Fibroblast of skin of scalp (primary cell): ENCODE data around the gene ACTN2.

ENCODE experiments used
- DNase-seq: peaks from one replicate; pipeline ENCODE4 v3.0.0-alpha.2; 2013

The ACTN2 gene

GRCh38 chr1:236692128-236692527 is 5.8 kb downstream of the ACTN2 start:
- no peak for DNase-seq

- no peak for DNase-seq
Observed at GRCh38 chr1:236692742-236693141, 6.4 kb downstream of the ACTN2 start.

GRCh38 chr1:236699366-236699765 is 13.1 kb downstream of the ACTN2 start:
- no peak for DNase-seq

DNA sequence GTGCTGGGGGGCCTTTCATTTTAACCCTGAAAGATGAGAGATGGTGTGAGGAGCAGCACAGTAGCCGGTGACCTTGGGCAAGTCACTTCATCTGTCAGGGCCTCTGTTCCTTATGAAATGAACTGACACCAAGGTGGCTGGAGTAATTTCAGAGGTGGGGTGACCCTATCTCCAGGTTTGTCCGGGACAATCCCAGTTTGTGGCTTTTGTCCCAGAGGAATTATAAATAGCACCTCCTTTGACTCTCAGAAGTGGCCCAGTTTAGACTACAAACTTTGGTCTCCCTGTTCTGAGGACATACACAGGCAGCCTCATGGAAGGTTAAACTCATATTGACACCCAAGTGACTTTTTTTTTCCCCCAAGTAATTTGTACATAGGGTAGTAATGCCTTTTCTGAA is 14.6 kb downstream of the ACTN2 start:
- no peak for DNase-seq

DNA sequence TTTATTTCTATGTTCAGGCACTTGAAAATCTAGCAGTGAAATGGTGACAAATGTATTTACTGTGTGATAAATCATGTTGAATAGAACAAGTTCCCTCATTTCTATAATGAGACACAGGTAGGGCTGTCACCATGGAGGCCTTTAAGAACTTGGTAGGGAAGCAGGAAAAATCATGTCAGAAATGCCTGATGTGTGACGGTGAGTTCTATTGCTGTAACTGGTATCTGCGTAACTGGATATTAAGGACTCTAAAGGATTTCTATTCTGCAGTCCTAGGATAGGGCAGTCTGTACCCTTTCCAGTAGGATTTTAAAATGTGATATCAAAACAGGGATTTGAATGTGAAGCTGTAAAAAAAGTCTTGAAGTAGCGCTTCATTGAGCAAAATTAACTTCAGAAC is 15.5 kb downstream of the ACTN2 start:
- DNase-seq, result no peak

GRCh38 chr1:236702791-236703394 is 16.6 kb downstream of the ACTN2 start:
- DNase-seq, result no peak

DNA sequence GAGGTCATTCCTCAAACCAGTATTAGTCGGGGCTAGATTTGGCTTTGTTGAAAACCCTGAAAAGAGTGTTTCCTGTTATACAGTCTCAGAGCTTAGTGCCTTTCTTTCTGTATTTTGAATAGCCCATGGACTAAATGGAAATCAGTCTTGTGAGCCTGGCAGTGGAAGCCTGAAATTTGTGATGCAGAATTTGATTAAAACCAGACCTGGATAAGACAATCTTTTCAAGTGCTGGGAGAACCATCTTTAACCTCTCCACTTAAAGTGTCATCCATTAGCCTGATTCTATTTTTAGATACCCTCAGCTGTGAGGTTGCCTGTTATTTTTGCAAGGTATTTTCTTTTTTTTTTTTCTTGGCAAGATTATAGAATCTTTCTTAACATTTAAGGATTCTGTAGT is 19.5 kb downstream of the ACTN2 start:
- no peak for DNase-seq

DNA sequence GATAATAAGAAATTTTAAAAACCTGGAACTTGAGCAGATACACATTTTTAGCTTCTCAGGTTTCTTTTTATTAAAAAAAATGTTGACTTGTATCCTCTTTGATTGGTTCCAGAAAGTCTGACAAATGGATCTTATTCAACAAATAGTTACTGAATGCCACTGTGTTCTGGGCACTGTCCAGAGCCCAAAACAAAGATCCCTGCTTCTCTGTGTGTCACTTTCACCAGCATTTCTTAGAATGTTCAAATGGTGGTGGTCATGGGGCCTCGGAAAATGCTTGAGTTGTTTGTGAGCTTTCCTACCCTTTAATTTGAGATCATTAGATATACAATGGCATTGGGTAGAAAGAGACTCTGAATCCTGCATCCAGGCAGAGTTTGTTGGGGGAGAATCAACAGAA is 19.9 kb downstream of the ACTN2 start:
- no peak for DNase-seq

GRCh38 chr1:236710328-236710892 is 24.1 kb downstream of the ACTN2 start:
- no peak for DNase-seq

DNA sequence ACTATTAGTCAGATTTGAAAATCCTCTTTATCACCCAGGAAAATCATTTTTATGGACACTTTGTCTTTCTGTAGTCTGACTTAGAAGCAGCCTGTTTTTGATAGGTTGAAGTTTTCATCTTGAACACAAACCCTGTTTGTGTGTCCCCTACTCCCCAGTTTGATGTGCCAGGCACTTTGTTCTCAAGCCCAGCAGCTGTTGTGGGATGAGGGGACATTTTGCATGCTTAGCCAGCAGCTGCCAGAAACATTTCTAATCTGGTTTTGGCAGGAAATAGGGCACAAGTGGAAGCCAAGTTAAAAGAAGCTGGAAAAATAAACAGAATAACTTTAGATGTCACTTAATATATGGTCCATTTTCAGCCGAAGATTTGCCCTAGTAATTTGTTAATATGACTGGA is 29.9 kb downstream of the ACTN2 start:
- no peak for DNase-seq

DNA sequence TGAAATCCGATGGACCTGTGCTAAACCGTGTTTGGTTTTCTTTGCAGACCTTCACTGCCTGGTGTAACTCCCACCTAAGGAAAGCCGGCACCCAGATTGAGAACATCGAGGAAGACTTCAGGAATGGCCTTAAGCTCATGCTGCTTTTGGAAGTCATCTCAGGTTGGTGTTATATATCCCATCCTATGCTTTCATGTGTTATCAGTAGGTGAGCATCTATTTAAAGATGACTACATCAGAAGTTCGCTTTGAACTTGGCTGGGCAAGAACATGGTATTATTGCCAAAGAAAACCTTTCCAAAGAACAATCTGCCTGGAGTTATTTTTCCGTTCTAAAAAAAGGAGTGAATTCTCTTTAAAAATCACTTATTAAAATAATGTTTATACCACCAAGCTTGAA is 31.5 kb downstream of the ACTN2 start:
- no peak for DNase-seq

DNA sequence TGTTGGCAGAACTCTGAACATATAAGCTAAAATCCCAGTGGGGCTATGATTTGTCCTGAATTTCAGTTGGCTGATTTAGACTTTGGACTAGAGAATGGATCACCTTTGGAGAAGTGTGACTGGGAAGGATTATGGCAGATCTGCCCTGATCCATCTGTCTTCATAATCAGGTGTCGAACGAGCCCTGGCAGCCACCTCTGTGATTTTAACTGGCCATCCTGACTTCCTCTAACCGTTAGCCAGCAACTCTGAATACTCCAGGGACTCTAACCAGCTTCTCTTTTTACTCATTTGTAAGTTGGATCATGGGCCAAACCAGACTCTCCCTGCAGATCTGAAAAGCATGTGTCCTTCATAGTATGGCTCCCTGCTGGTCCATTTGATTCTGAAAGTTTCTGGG is 32.0 kb downstream of the ACTN2 start:
- DNase-seq, result no peak

DNA sequence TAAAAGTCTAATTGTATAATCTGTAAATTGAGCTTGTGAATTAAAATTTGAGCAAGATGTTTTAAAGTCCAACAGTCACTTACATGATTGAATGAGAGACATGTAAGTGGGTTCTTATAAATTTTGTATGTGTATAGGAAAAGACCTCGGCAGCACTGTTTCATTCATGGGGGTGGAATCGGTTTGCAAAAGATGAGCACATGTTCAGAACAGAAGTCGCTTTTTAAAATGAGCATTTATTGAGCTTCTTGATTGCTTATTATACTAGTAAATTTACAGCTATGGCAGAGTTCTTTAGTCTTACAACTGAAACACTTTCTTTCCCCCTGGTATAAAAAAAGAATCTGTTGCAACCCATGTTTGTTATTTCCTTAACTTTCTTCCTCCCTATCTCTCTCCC is 33.9 kb downstream of the ACTN2 start:
- no peak for DNase-seq

- DNase-seq, result no peak
Observed at GRCh38 chr1:236720611-236721010, 34.3 kb downstream of the ACTN2 start.

GRCh38 chr1:236724049-236724448 is 37.8 kb downstream of the ACTN2 start:
- no peak for DNase-seq

- DNase-seq, result no peak
Observed at GRCh38 chr1:236724506-236724905, 38.2 kb downstream of the ACTN2 start.

- no peak for DNase-seq
Observed at GRCh38 chr1:236725668-236726067, 39.4 kb downstream of the ACTN2 start.

GRCh38 chr1:236727521-236727920 is 41.2 kb downstream of the ACTN2 start:
- no peak for DNase-seq

DNA sequence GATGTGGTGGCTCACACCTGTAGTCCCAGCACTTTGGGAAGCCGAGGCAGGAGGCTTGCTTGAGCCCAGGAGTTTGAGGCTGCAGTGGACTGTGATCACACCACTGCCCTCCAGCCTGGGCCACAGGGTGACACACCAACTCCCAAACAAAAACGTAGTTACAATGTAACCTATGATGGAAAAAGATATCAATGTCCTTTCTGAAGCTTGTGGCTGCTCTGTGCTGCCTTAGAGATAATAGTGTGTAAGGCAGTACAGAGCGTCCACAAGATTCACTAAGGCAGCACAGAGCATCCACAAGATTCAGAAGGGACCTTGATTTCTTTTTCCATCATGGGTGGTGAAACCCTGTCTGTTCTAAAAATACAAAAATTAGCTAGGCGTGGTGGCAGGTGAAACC is 42.5 kb downstream of the ACTN2 start:
- no peak for DNase-seq

DNA sequence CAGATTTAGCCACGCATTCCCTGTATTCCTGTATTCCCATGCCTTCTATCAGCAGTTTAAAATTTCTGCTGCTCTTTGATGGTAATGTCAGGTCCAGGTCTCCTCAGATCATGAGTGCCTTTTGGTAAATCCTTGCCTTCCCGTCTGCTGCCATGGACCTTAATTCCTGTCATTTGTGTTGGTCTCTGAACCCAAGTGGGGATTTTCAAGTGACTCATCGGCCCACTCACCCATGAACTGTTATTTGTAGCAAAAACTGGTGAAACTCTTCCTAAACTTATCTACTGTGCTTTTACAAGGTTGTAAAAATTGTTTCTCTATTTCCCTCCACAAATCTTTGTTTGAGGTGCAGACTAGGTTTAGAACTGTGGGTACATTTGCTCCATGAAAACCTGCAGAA is 47.4 kb downstream of the ACTN2 start:
- DNase-seq, result no peak

GRCh38 chr1:236734141-236734765 is 48.0 kb downstream of the ACTN2 start:
- DNase-seq, result no peak

- DNase-seq, result no peak
Observed at GRCh38 chr1:236736761-236737160, 50.5 kb downstream of the ACTN2 start.

DNA sequence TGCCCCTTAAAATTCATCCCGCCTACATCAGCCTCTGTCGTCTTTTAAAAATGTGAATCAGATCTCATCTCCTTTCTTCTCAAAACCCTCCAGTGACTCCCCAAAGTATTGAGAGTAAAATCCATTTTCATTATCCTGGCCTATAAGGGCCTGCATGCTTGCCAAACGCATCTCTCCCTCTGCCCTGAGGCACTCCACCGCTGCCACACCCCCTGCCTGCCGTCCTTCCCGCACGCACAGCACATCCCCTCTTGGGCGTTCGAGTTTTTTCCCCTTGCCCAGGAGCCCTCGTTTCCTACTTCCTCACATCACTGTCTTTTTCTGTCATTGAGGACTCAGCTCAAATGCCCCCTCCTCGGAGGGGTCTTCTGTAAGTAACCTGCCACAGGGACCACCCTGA is 55.5 kb downstream of the ACTN2 start:
- DNase-seq, result no peak

DNA sequence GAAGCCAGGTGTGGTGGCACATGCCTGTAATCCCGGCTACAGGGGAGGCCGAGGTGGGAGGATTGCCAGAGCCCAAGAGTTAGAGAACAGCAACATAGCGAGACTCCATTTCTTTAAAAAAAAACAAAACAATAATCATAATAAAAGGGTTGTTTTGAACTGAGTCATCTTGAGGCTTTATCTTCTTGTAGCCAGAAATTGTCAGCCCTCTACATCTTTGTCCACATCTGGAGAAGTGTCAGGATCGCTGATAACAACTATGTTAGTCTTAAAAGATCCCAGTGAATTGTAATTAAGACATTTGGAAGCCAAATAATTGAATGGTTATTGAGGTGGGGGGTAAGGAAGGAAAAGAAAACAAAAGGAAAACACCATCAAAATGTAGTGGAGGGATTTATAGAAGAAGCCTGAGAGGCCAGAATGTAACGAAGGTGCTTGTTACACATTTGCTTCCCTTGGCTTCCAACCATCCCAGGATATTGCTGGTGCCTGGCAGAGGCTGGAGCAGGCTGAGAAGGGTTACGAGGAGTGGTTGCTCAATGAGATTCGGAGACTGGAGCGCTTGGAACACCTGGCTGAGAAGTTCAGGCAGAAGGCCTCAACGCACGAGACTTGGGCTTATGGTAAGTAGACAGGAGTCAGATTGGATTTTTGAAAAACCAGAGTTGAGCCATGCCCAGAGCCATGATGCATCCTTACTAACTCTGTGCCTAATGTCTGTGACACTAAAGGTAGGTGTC is 56.3 kb downstream of the ACTN2 start:
- no peak for DNase-seq
